H1 (cell line): Measurements from ENCODE around the gene MBD3L4. TPM values are rescaled to one million over a fixed set of nuclear protein-coding genes. Genes with fewer than 3 reads are reported as not detected.
A peak's percentile ranks its signal among the peaks of the same experiment; 100 is the strongest.

Experiments
- ATF2 ChIP-seq: IDR thresholded peaks from 2 replicates; pipeline ENCODE4 v1.6.1; 2012; ENCODE audit warnings: low read length, inconsistent platforms
- BRCA1 ChIP-seq: IDR thresholded peaks from 2 replicates; pipeline ENCODE4 v1.6.1; 2012; ENCODE audit warnings: low read depth, low read length, improper control_type of control experiment
- CBX5 ChIP-seq: fragments of 300-800, 300-1000 bp; sonication (generic); IDR thresholded peaks from 2 replicates; pipeline ENCODE4 v1.7.1; 2016; ENCODE audit warnings: antibody characterized with exemption, low read length, low read depth
- CHD1 ChIP-seq: IDR thresholded peaks from 2 replicates; pipeline ENCODE4 v1.6.1; 2012; ENCODE audit warnings: low read depth, low read length, improper control_type of control experiment
- EGR1 ChIP-seq: IDR thresholded peaks from 2 replicates; pipeline ENCODE4 v1.6.1; 2011; ENCODE audit warnings: low read depth, low read length, borderline replicate concordance
- EZH2 ChIP-seq: fragments of 200-600 bp; sonication (generic); IDR thresholded peaks from 2 replicates; pipeline ENCODE4 v1.7.1; 2012; ENCODE audit warnings: low read depth, mild to moderate bottlenecking, moderate library complexity, low read length, inconsistent platforms; ENCODE audit not compliant: severe bottlenecking
- GABPA ChIP-seq: IDR thresholded peaks from 2 replicates; pipeline ENCODE4 v1.6.1; 2011; ENCODE audit warnings: mild to moderate bottlenecking, low read length, moderate library complexity, borderline replicate concordance; ENCODE audit not compliant: insufficient read depth
- HDAC6 ChIP-seq: IDR thresholded peaks from one replicate; pipeline ENCODE4 v1.7.1; 2012; ENCODE audit warnings: low read depth, mild to moderate bottlenecking, inconsistent platforms, low read length, moderate library complexity
- JUN ChIP-seq: IDR thresholded peaks from 2 replicates; pipeline ENCODE4 v1.6.1; 2011; ENCODE audit warnings: low read depth, mild to moderate bottlenecking, improper control_type of control experiment, low read length
- KDM5A ChIP-seq: fragments of 200-600 bp; IDR thresholded peaks from 2 replicates; pipeline ENCODE4 v1.7.1; 2012; ENCODE audit warnings: mild to moderate bottlenecking, low read length, inconsistent platforms, mixed read lengths
- MAX ChIP-seq: IDR thresholded peaks from 2 replicates; pipeline ENCODE4 v1.6.1; 2012; ENCODE audit warnings: inconsistent platforms
- NRF1 ChIP-seq: IDR thresholded peaks from 2 replicates; pipeline ENCODE4 v1.6.1; 2011; ENCODE audit warnings: mild to moderate bottlenecking, low read depth, low read length, improper control_type of control experiment
- RNF2 ChIP-seq: fragments of 200-900, 300-1000 bp; sonication (generic); IDR thresholded peaks from 2 replicates; pipeline ENCODE4 v1.7.1; 2016; ENCODE audit warnings: borderline replicate concordance, low read depth, mild to moderate bottlenecking, antibody characterized with exemption, low read length; ENCODE audit not compliant: poor library complexity, severe bottlenecking; ENCODE audit errors: missing control alignments
- SAP30 ChIP-seq: fragments of 300-600 bp; sonication (generic); IDR thresholded peaks from 2 replicates; pipeline ENCODE4 v1.7.1; 2012; ENCODE audit warnings: low read length, moderate library complexity, mild to moderate bottlenecking, inconsistent platforms; ENCODE audit not compliant: insufficient read depth, insufficient replicate concordance
- TAF1 ChIP-seq: IDR thresholded peaks from 2 replicates; pipeline ENCODE4 v1.6.1; 2011; ENCODE audit warnings: mild to moderate bottlenecking, low read depth, low read length
- TAF7 ChIP-seq: optimal IDR thresholded peaks from 2 replicates; pipeline ENCODE3; 2011; ENCODE audit warnings: low read depth, mild to moderate bottlenecking, inconsistent platforms, low read length, moderate library complexity, borderline replicate concordance
- polyA plus RNA-seq, 7 experiments: library from polyadenylated mRNA; depleted of rRNA in 3 of 7; stranded (reverse) in 5 of 7; unstranded in 2 of 7; fragments of >200 nt in 5 of 7; fragments of 200-250 nt in 2 of 7; gene quantifications; 1 replicate in 5 of 7; 2 replicates in 1 of 7; 4 replicates in 1 of 7; pipeline versions ENCODE4 v1.2.1 to v1.2.3, GENCODE V29; 2011 to 2013; ENCODE audit warnings: missing spikeins in 2 of 7, mixed read lengths in 2 of 7
- total RNA-seq: library from RNA; stranded (reverse); fragmentation: NEBNext Ultra II Directional; extraction: Animal tissue kit (Norgen Biotek cat#: 25700); gene quantifications from 2 replicates; pipeline ENCODE4 v1.2.1, GENCODE V29; 2021

The MBD3L4 gene
- total and polyA plus RNA-seq, 2 of the 8 experiments (the other 6 are each of a cell fraction or from before 2014, with no cell fraction given), result not detected

- TF ChIP-seq RNF2 (no peak), TAF7 (no peak), SAP30 (peak; percentile 0), HDAC6 (no peak), CHD1 (no peak), CBX5 (no peak), ATF2 (no peak), TAF1 (peak; percentile 75; the same call in 1 of the 2 replicates), EZH2 (no peak), MAX (peak; percentile 46; the same call in 1 of the 2 replicates), KDM5A (0 out of 2 replicates have a peak, but pooled peaks have one; percentile 51), EGR1 (peak; percentile 64; the same call in 1 of the 2 replicates), NRF1 (no peak), BRCA1 (no peak), JUN (no peak), GABPA (peak; percentile 93)
Measured at GRCh38 chr19:7069042-7069903, 29.3 kb upstream of the MBD3L4 start, which contains the start of gene ZNF557 (continued).
